SK-N-MC (cell line): ENCODE results near the gene SLC35D3.
"Not testable (repeated sequence)": the region's sequence is repeated elsewhere in the genome, so short reads cannot be mapped to it uniquely, and the experiment has no call there.

Experiments used
- DNase-seq: peaks from one replicate; pipeline ENCODE4 v3.0.0-alpha.2; 2011; ENCODE audit warnings: low read depth, low spot score
- H3K27ac ChIP-seq: fragments of 200-600 bp; sonication (generic); 2 replicates; pipeline ENCODE4 v1.5.1; 2016; ENCODE audit warnings: mixed run types
- H3K36me3 ChIP-seq: fragments of 200-600 bp; sonication (generic); 2 replicates; pipeline ENCODE4 v1.6.1; 2017; ENCODE audit warnings: antibody characterized with exemption, low read length, mixed read lengths; ENCODE audit not compliant: insufficient read depth
- H3K4me3 ChIP-seq: fragments of 200-600 bp; sonication (generic); 2 replicates; pipeline ENCODE4 v1.5.1; 2016
- H3K9ac ChIP-seq: fragments of 200-600 bp; sonication (generic); 2 replicates; pipeline ENCODE4 v1.8.0; 2017; ENCODE audit warnings: mixed run types, mixed read lengths; ENCODE audit not compliant: insufficient read length
- H3K9me3 ChIP-seq: fragments of 200-600 bp; sonication (generic); 2 replicates; pipeline ENCODE4 v1.6.1; 2017; ENCODE audit warnings: low read depth, mild to moderate bottlenecking, antibody characterized with exemption, low read length, moderate library complexity, mixed read lengths
- EZH2 ChIP-seq: fragments of 200-600 bp; sonication (generic); IDR thresholded peaks from one replicate; pipeline ENCODE4 v1.6.1; 2017; ENCODE audit warnings: antibody characterized with exemption
- FOXP2 ChIP-seq: optimal IDR thresholded peaks from 2 replicates; pipeline ENCODE3; 2011; ENCODE audit warnings: mild to moderate bottlenecking, moderate library complexity; ENCODE audit not compliant: insufficient read depth; ENCODE audit errors: extremely low read length, control extremely low read depth
- POLR2AphosphoS5 ChIP-seq: IDR thresholded peaks from 2 replicates; pipeline ENCODE4 v1.6.1; 2012; ENCODE audit warnings: mild to moderate bottlenecking, low read depth, low read length, borderline replicate concordance

The SLC35D3 gene

GRCh38 chr6:136958168-136958567, 36.1 kb downstream of the SLC35D3 start:
- H3K9me3 ChIP-seq = no peaks in the 10 kb centered on the region
- no peaks in the 10 kb centered on the region for H3K36me3 ChIP-seq
- no peak overlapping the region for H3K27ac ChIP-seq
- no peak for TF ChIP-seq POLR2AphosphoS5
- TF ChIP-seq FOXP2 = no peak
- no peak for TF ChIP-seq EZH2
- H3K9ac ChIP-seq = no peak overlapping the region
- no peak for DNase-seq
- no peak overlapping the region for H3K4me3 ChIP-seq

GRCh38 chr6:136959471-136959891, 37.4 kb downstream of the SLC35D3 start:
- DNase-seq = no peak
- no peaks in the 10 kb centered on the region for H3K36me3 ChIP-seq
- no peaks in the 10 kb centered on the region for H3K9me3 ChIP-seq
- H3K4me3 ChIP-seq = no peak overlapping the region
- no peak overlapping the region for H3K27ac ChIP-seq
- TF ChIP-seq FOXP2 (no peak), POLR2AphosphoS5 (no peak), EZH2 (no peak)
- H3K9ac ChIP-seq = no peak overlapping the region

GRCh38 chr6:136959935-136960334, 37.8 kb downstream of the SLC35D3 start:
- not testable (repeated sequence) for H3K36me3 ChIP-seq, DNase-seq, H3K27ac ChIP-seq, H3K4me3 ChIP-seq, H3K9ac ChIP-seq, H3K9me3 ChIP-seq

- DNase-seq = no peak
Measured at GRCh38 chr6:136960781-136961180, 38.7 kb downstream of the SLC35D3 start.

GRCh38 chr6:136961848-136962247, 39.7 kb downstream of the SLC35D3 start:
- Histone ChIP-seq H3K9ac (no peak overlapping the region), H3K9me3 (no peaks in the 10 kb centered on the region), H3K36me3 (no peaks in the 10 kb centered on the region), H3K4me3 (no peak overlapping the region), H3K27ac (no peak overlapping the region)
- TF ChIP-seq POLR2AphosphoS5 (no peak), FOXP2 (no peak), EZH2 (no peak)
- no peak for DNase-seq

More at GRCh38 chr6:136960781-136961180, 38.7 kb downstream of the SLC35D3 start:
- no peak for TF ChIP-seq EZH2
- no peak for TF ChIP-seq POLR2AphosphoS5
- TF ChIP-seq FOXP2 = no peak
- Histone ChIP-seq H3K4me3 (no peak overlapping the region), H3K36me3 (no peaks in the 10 kb centered on the region), H3K9me3 (no peaks in the 10 kb centered on the region), H3K9ac (no peak overlapping the region), H3K27ac (no peak overlapping the region)

- TF ChIP-seq FOXP2 = peak; percentile 29
- TF ChIP-seq POLR2AphosphoS5 = peak; percentile 39; the same call in 1 of the 2 replicates
- TF ChIP-seq EZH2 = no peak
- H3K4me3 ChIP-seq = peak overlapping the region; percentile 2; the same call in 1 of the 2 replicates
- H3K27ac ChIP-seq = no peak overlapping the region
- peak; percentile 61 for DNase-seq
- no peak overlapping the region for H3K9ac ChIP-seq
- no peaks in the 10 kb centered on the region for H3K9me3 ChIP-seq
- no peaks in the 10 kb centered on the region for H3K36me3 ChIP-seq
Measured at GRCh38 chr6:136962661-136963060, 40.6 kb downstream of the SLC35D3 start.

- DNase-seq = no peak
- H3K9me3 ChIP-seq = no peaks in the 10 kb centered on the region
- no peak overlapping the region for H3K27ac ChIP-seq
- H3K9ac ChIP-seq = no peak overlapping the region
- no peaks in the 10 kb centered on the region for H3K36me3 ChIP-seq
- no peak overlapping the region for H3K4me3 ChIP-seq
- TF ChIP-seq FOXP2 (no peak), POLR2AphosphoS5 (no peak), EZH2 (no peak)
Measured at GRCh38 chr6:136963259-136963658, 41.2 kb downstream of the SLC35D3 start.

- no peaks in the 10 kb centered on the region for H3K36me3 ChIP-seq
- H3K4me3 ChIP-seq = no peak overlapping the region
- no peaks in the 10 kb centered on the region for H3K9me3 ChIP-seq
- no peak overlapping the region for H3K9ac ChIP-seq
- H3K27ac ChIP-seq = no peak overlapping the region
- no peak for TF ChIP-seq EZH2
- no peak for TF ChIP-seq POLR2AphosphoS5
- no peak for TF ChIP-seq FOXP2
- no peak for DNase-seq
Measured at GRCh38 chr6:136964398-136964797, 42.3 kb downstream of the SLC35D3 start.

- no peak for TF ChIP-seq POLR2AphosphoS5
- TF ChIP-seq EZH2 = no peak
- Histone ChIP-seq H3K9me3 (no peaks in the 10 kb centered on the region), H3K9ac (no peak overlapping the region), H3K27ac (no peak overlapping the region), H3K36me3 (no peaks in the 10 kb centered on the region), H3K4me3 (peak overlapping the region; percentile 21; the same call in 1 of the 2 replicates)
- peak; percentile 16 for DNase-seq
Measured at GRCh38 chr6:136967876-136968752, 46.0 kb downstream of the SLC35D3 start.
